ENCODE results near the gene EPGN.

Gene EPGN

DNA sequence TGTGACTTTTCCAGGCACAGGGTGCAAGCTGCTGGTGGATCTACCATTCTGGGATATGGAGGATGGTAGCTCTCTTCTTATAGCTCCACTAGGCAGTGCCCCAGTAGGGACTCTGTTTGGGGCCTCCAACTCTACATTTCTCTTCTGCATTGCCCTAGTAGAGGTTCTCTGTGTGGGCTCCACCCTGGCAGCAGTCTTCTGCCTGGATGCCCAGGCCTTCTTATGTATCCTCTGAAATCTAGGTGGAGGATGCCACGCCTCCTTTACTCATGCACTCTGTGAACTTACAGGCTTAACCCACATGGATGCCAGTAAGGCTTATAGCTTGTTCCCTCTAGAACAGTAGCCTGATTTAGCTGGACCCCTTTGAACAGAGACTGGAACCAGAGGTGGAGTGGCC, 35.8 kb downstream of the EPGN start:
- DNase-seq = no peak

DNA sequence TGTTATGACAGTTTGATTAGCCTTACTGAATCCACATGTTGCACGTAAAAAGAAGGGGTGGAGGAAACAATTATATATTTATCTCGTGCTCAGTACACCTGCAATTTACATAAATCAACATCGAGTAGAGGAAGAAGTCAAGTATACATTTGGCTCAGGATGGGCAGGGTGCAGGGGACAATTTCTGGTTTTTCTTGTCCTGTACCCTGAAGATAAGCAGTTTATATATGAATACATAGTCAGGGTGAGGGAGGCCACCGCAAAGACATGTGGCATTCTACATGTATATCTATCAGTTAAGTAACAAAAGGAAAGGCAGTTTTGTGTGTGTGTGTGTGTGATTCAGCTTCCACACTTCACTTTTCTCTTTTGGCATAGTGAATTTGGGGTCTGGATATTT, 45.6 kb downstream of the EPGN start:
- no peak for DNase-seq

DNA sequence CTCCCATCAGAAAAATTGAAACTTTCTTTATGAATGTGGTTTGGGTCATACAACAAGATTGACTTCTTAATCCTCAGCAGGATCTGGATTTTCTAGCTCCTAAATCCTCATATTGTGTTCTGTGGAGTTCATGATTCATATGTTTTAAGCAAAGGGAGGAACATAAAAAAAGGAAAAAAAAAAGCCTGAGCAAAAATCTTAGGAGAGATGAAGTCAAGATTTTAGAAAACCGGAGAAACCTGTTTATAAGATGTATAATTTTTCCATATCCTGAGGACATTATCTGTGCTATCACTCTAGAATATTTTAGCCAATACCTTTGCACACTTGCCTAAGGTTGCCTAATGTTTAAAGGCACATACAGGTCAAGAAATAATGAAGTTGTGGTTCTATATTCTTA, 49.7 kb downstream of the EPGN start:
- no peak for DNase-seq

DNA sequence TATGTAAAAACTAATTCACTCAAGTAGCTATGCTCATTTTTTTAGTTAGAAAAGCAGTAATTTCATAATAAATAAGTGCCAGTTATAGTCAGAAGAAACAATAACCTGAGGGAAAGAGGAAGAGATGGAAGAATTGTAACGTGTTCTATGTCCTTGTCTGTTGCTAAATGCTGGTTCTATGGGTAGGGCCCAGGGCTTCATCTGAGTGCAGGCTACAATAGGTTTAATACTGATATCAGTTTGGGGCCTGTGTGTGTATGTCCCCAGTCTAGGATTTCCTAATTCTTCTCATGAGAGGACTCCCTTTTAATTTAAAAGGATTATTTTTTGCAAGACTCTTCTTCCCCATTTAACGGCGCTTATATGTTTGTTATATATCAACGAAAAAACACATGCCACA, 53.4 kb downstream of the EPGN start:
- no peak for DNase-seq

DNA sequence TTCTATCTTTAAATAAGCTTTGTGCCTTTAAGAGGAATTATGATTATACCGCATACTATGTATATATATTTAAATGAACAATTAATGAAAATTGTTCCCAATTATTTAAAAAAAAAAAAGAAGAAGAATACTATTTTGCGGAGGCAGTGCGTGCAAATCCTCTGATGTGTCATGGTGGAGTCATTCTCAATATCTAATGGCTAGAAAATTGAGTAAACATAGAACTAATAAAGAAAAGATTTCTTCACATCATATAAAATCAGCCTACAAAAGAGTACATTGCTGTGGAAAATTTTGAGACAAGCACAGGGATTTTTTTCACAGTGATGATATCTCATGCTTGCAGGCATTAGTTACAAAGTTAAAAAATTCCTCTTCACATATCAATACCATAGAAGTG, 54.1 kb downstream of the EPGN start:
- DNase-seq = no peak

DNA sequence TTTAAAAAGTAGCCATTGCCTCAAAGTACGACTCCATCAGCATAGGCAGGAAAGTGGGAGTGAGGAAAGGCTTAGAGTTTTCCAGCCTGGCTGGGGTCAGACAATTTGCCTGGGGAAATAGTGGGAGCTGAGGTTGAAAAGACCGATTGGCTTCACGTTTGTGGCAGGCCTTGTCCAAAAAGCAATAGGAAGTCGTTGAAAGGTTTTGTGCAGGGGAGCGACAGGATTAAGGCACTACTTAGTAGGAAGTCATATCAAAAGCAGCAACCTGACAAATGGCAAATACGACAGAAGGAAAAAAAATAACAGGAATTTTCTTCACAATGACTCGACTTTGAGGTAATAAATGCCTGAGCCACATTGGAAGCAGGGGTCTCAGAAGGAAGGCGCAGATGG, 56.0 kb downstream of the EPGN start:
- DNase-seq = no peak

DNA sequence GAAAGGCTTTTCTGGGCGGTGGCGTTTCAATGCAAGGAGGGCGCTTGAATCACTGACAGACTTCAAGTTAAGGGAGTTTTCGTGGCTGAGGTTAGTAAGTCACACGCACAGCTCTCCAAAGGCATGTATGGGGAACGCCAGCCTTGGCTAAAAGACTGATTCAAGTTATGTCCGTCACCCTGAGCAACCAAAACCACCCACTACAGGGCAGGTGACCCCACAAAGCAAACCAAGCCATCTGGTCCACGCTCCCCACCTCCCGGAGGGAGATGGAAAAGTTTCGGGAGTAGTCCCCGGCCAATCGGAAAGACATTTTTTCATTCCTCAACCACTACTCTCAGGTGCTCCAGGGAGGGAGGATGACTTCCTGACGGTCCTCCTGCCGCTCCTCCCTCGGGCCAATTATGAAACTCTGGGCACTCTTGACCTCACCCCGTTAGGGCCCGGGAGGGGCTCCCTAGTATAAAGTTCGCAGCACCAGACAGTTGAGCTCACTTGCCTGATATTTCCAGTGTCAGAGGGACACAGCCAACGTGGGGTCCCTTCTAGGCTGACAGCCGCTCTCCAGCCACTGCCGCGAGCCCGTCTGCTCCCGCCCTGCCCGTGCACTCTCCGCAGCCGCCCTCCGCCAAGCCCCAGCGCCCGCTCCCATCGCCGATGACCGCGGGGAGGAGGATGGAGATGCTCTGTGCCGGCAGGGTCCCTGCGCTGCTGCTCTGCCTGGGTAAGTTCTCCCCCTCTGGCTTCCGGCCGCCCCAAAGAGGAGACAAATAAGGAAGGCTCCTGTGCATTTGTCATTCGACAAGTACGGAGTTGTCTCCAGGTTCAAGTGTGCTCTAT, 56.6 kb downstream of the EPGN start, which contains the start of gene EREG:
Gene EREG (plus strand): TSS at position 494 of the 840 bp plus-strand sequence. CDS start 164 bp downstream, at position 658.
- DNase-seq = no peak

DNA sequence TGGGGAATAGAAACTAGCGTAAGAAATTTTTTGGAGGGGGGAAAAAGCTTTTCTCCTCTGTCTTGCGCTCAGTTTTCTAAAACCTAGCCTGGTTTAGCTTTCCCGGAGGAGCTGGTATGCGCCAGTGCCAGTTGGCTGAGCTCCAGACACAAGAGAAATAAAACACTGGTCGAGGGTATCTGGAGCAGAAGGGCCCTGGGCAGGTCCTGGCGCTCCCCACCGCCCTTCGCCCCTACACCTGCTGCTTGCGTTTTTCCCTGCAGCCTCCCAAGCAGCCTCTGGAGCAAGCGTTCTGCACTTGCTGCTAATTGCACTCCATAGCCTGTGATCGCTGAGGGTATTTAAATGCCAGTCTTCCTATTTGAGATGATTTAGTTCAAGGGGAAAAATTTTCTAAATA, 57.5 kb downstream of the EPGN start:
- DNase-seq = no peak
